Activated CD4-positive, alpha-beta T cell treated with anti-CD3 and anti-CD28 coated beads, Interleukin-2, amount 50 U/mL, for 24 hours (primary cell): ENCODE results near the gene PCDHGA6.
"Not testable (repeated sequence)": the region's sequence is repeated elsewhere in the genome, so short reads cannot be mapped to it uniquely, and the experiment has no call there.

Source experiments
- DNase-seq, 2 donors: peaks; one replicate each; pipeline ENCODE4 v3.0.0-alpha.2; 2020; ENCODE audit warnings: low read depth in 1 of 2, low spot score in 1 of 2

Gene PCDHGA6

GRCh38 chr5:141359790-141360426 lies 13.8 kb upstream of the PCDHGA6 start, which contains the start of gene PCDHGB2:
TSS of gene PCDHGB2 (plus strand) at chr5:141359994. CDS start at chr5:141360136, 142 bp downstream.
- DNase-seq = no peak

- no peak for DNase-seq
These were observed 13.0 kb upstream of the PCDHGA6 start for GRCh38 chr5:141360685-141361084.

- DNase-seq = no peak
These were observed 11.0 kb upstream of the PCDHGA6 start for GRCh38 chr5:141362719-141363118.

- DNase-seq = no peak
These were observed 9.6 kb upstream of the PCDHGA6 start, which contains the start of gene PCDHGA5 for GRCh38 chr5:141363952-141364660. TSS of gene PCDHGA5 (plus strand) at chr5:141364162. CDS start at chr5:141364331, 169 bp downstream.

GRCh38 chr5:141366016-141366896 lies 7.4 kb upstream of the PCDHGA6 start:
- DNase-seq = no peak

GRCh38 chr5:141369994-141370848 lies 3.5 kb upstream of the PCDHGA6 start, which contains the start of gene PCDHGB3:
TSS of gene PCDHGB3 (plus strand) at chr5:141370242. CDS start at chr5:141370395, 153 bp downstream.
- DNase-seq = no peak

- DNase-seq = no peak
These were observed 1.9 kb upstream of the PCDHGA6 start for GRCh38 chr5:141371572-141372475.

- no peak for DNase-seq
These were observed 936 bp downstream of the PCDHGA6 start for GRCh38 chr5:141374627-141375026.

GRCh38 chr5:141375444-141376155 lies 1.9 kb downstream of the PCDHGA6 start:
- not testable (repeated sequence) for DNase-seq

- no peak for DNase-seq
These were observed 9.0 kb downstream of the PCDHGA6 start, which contains the start of gene PCDHGA7 for GRCh38 chr5:141382469-141383294. TSS of gene PCDHGA7 (plus strand) at chr5:141382742. CDS start at chr5:141382900, 158 bp downstream.

- DNase-seq = no peak
These were observed 9.7 kb downstream of the PCDHGA6 start for GRCh38 chr5:141383345-141383744.

GRCh38 chr5:141384471-141385267 lies 11.0 kb downstream of the PCDHGA6 start:
- no peak for DNase-seq

GRCh38 chr5:141387557-141388311 lies 14.0 kb downstream of the PCDHGA6 start, which contains the start of gene PCDHGB4:
TSS of gene PCDHGB4 (plus strand) at chr5:141387698. CDS start at chr5:141387885, 187 bp downstream.
- DNase-seq = not testable (repeated sequence)

- DNase-seq = no peak
These were observed 15.0 kb downstream of the PCDHGA6 start for GRCh38 chr5:141388661-141389060.

GRCh38 chr5:141389153-141390042 lies 15.7 kb downstream of the PCDHGA6 start:
- DNase-seq = no peak
